HCT116 (cell line): ENCODE data around the gene DCAF8L1. TPM values are rescaled to one million over a fixed set of nuclear protein-coding genes. Genes with fewer than 3 reads are reported as not detected.

ENCODE experiments used
- ATAC-seq: fragments of 200-7000 bp; cut with Tn5 transposase; 2 replicates; pipeline ENCODE4 v1.9.1; 2020; ENCODE audit warnings: mild to moderate bottlenecking, moderate library complexity
- Bru-seq: library from RNA; stranded (reverse); fragments of 400-500 nt; gene quantifications from one replicate; lab custom pipeline; 2021; lab: Mats Ljungman, UMichigan
- BruChase-seq, 2 experiments: library from RNA; stranded (reverse); fragments of 400-500 nt; gene quantifications; one replicate each; lab custom pipeline; 2021; lab: Mats Ljungman, UMichigan
- BruUV-seq: library from RNA; stranded (reverse); fragments of 400-500 nt; replicated peaks from 2 replicates; lab custom pipeline; 2021; lab: Mats Ljungman, UMichigan
- CTCF ChIA-PET: fragments of 300-600 bp; sonication (Branson Sonifier 250); formaldehyde crosslinking; loops from one replicate; lab custom pipeline; 2021; ENCODE audit warnings: antibody characterized with exemption; lab: Charles Lee
- POLR2A ChIA-PET: fragments of 300-600, 350-600 bp; sonication (Branson Sonifier 250); formaldehyde crosslinking; loops from one replicate; lab custom pipeline; 2021; ENCODE audit warnings: antibody characterized with exemption; lab: Charles Lee
- RAD21 ChIA-PET, 2 experiments: fragments of 300-600 bp; sonication (Branson Sonifier 250); formaldehyde crosslinking; loops; one replicate each; lab custom pipeline; 2023; ENCODE audit warnings: low total read pairs in 2 of 2; ENCODE audit not compliant: uncharacterized antibody in 2 of 2, unreplicated experiment in 2 of 2, low non-redundant PET in 1 of 2; lab: Charles Lee
- DNase-seq: peaks from one replicate; pipeline ENCODE4 v3.0.0-alpha.2; 2010; ENCODE audit warnings: low read depth, low spot score
- H2AFZ ChIP-seq: fragments of 200-600 bp; shearing (Covaris generic), sonication (generic); 2 replicates; pipeline ENCODE4 v1.6.1; 2017; ENCODE audit warnings: low read depth, mixed run types, mixed read lengths, antibody characterized with exemption, low read length; ENCODE audit not compliant: poor library complexity, severe bottlenecking
- H3K27ac ChIP-seq: 2 replicates; pipeline ENCODE4 v1.5.1; 2012; ENCODE audit warnings: low read depth, low read length
- H3K27me3 ChIP-seq: fragments of 200-600 bp; sonication (generic); 2 replicates; pipeline ENCODE4 v1.6.1; 2016; ENCODE audit warnings: mixed run types, low read length, mixed read lengths; ENCODE audit not compliant: insufficient read depth
- H3K36me3 ChIP-seq, 2 experiments: fragments of 200-500 bp in 1 of 2; fragments of 200-600 bp in 1 of 2; sonication (Bioruptor generic) in 1 of 2; sonication (generic) in 1 of 2; 2 replicates each; pipeline versions ENCODE4 v1.5.1 to v1.6.1; 2014 to 2016; ENCODE audit warnings: low read length in 2 of 2, inconsistent platforms in 1 of 2, mixed read lengths in 1 of 2, mixed run types in 1 of 2; ENCODE audit not compliant: insufficient read depth in 2 of 2, control insufficient read depth in 1 of 2
- H3K4me1 ChIP-seq, 2 experiments: fragments of 200-600 bp in 1 of 2; sonication (generic) in 1 of 2; 2 replicates each; pipeline versions ENCODE4 v1.5.1 to v1.6.1; 2012 to 2017; ENCODE audit warnings: low read length in 2 of 2, inconsistent platforms in 1 of 2, mild to moderate bottlenecking in 1 of 2, mixed read lengths in 1 of 2, mixed run types in 1 of 2, moderate library complexity in 1 of 2; ENCODE audit not compliant: insufficient read depth in 2 of 2, control insufficient read depth in 1 of 2
- H3K4me2 ChIP-seq: fragments of 200-600 bp; sonication (generic); 2 replicates; pipeline ENCODE4 v1.6.1; 2017; ENCODE audit warnings: mixed run types, low read length, mixed read lengths
- H3K4me3 ChIP-seq, 2 experiments: fragments of 200-600 bp in 1 of 2; sonication (generic) in 1 of 2; replicated peaks in 1 of 2; 2 replicates each; pipeline ENCODE4 v1.5.1; 2011 to 2016; ENCODE audit warnings: low read length in 2 of 2, control low read depth in 1 of 2, low read depth in 1 of 2, mild to moderate bottlenecking in 1 of 2, mixed read lengths in 1 of 2, mixed run types in 1 of 2
- H3K79me2 ChIP-seq: fragments of 200-600 bp; sonication (generic); 2 replicates; pipeline ENCODE4 v1.6.1; 2017; ENCODE audit warnings: mild to moderate bottlenecking, mixed run types, low read length, moderate library complexity, mixed read lengths; ENCODE audit not compliant: insufficient read depth
- H3K9ac ChIP-seq: fragments of 200-600 bp; sonication (generic); 2 replicates; pipeline ENCODE4 v1.6.1; 2016; ENCODE audit warnings: low read length, mixed read lengths
- H3K9me2 ChIP-seq: fragments of 200-600 bp; sonication (generic), shearing (Covaris generic); 2 replicates; pipeline ENCODE4 v1.6.1; 2017; ENCODE audit warnings: mixed run types, mild to moderate bottlenecking, moderate library complexity; ENCODE audit not compliant: insufficient read depth
- H3K9me3 ChIP-seq, 2 experiments: fragments of 200-500 bp in 1 of 2; fragments of 200-600 bp in 1 of 2; sonication (Bioruptor generic) in 1 of 2; sonication (generic) in 1 of 2; 2 replicates each; pipeline ENCODE4 v1.6.1; 2014 to 2017; ENCODE audit warnings: low read length in 2 of 2, mixed read lengths in 2 of 2, inconsistent platforms in 1 of 2, low read depth in 1 of 2, mild to moderate bottlenecking in 1 of 2, mixed run types in 1 of 2, moderate library complexity in 1 of 2; ENCODE audit not compliant: control insufficient read depth in 1 of 2, insufficient read depth in 1 of 2
- H4K20me1 ChIP-seq: fragments of 200-600 bp; sonication (generic), shearing (Covaris generic); 2 replicates; pipeline ENCODE4 v1.6.1; 2017; ENCODE audit warnings: mixed run types, mild to moderate bottlenecking, moderate library complexity; ENCODE audit not compliant: insufficient read depth
- CBX3 ChIP-seq: IDR thresholded peaks from 2 replicates; pipeline ENCODE4 v1.6.1; 2012; ENCODE audit warnings: low read depth
- EZH2 ChIP-seq: fragments of 200-600 bp; sonication (generic); IDR thresholded peaks from 2 replicates; pipeline ENCODE4 v1.6.1; 2017; ENCODE audit warnings: antibody characterized with exemption, mixed run types
- EZH2phosphoT487 ChIP-seq: fragments of 200-600 bp; IDR thresholded peaks from 2 replicates; pipeline ENCODE4 v1.6.1; 2018; ENCODE audit warnings: antibody characterized with exemption, borderline replicate concordance
- FOSL1 ChIP-seq: IDR thresholded peaks from 2 replicates; pipeline ENCODE4 v1.6.1; 2012; ENCODE audit warnings: low read depth
- JUND ChIP-seq: IDR thresholded peaks from 2 replicates; pipeline ENCODE4 v1.6.1; 2012
- POLR2A ChIP-seq: IDR thresholded peaks from 2 replicates; pipeline ENCODE4 v1.7.0; 2011; ENCODE audit warnings: borderline replicate concordance; ENCODE audit not compliant: insufficient read depth, insufficient read length; ENCODE audit errors: extremely low read depth
- POLR2AphosphoS5 ChIP-seq: IDR thresholded peaks from 2 replicates; pipeline ENCODE4 v1.6.1; 2011; ENCODE audit warnings: mild to moderate bottlenecking, low read depth, low read length, moderate library complexity
- RAD21 ChIP-seq: IDR thresholded peaks from 2 replicates; pipeline ENCODE4 v1.6.1; 2012; ENCODE audit warnings: low read depth, mild to moderate bottlenecking
- SIN3A ChIP-seq: IDR thresholded peaks from 2 replicates; pipeline ENCODE4 v1.6.1; 2012; ENCODE audit warnings: low read depth
- SP1 ChIP-seq: IDR thresholded peaks from 2 replicates; pipeline ENCODE4 v1.6.1; 2012; ENCODE audit warnings: low read depth
- SRF ChIP-seq: IDR thresholded peaks from 2 replicates; pipeline ENCODE4 v1.6.1; 2012; ENCODE audit warnings: low read depth
- TCF7L2 ChIP-seq: IDR thresholded peaks from 2 replicates; pipeline ENCODE4 v1.7.0; 2011; ENCODE audit warnings: borderline replicate concordance, inconsistent platforms; ENCODE audit not compliant: insufficient read depth, insufficient read length; ENCODE audit errors: extremely low read depth
- YY1 ChIP-seq: IDR thresholded peaks from 2 replicates; pipeline ENCODE4 v1.6.1; 2011; ENCODE audit warnings: low read length, low read depth, moderate library complexity, mild to moderate bottlenecking; ENCODE audit not compliant: insufficient replicate concordance; ENCODE audit errors: extremely low read depth
- ZFX ChIP-seq: fragments of 450-650 bp; IDR thresholded peaks from 2 replicates; pipeline ENCODE4 v1.6.1; 2017
- intact Hi-C: fragments of 100-400 bp; cut with micrococcal nuclease; formaldehyde crosslinking; loops from 2 replicates; pipeline ENCODE4 v1.10.0; 2022
- long read RNA-seq: library from polyadenylated mRNA; unstranded; transcript quantifications from one replicate; pipeline ENCODE4 v2.0.0, GENCODE V29; 2021; ENCODE audit not compliant: unreplicated experiment
- polyA plus RNA-seq: library from polyadenylated mRNA; unstranded; fragments of >200 nt; gene quantifications from 2 replicates; pipeline ENCODE4 v1.2.1, GENCODE V29; 2012; ENCODE audit warnings: missing spikeins
- total RNA-seq: library from RNA; stranded (reverse); gene quantifications from one replicate; pipeline ENCODE4 v1.2.1, GENCODE V29; 2021; ENCODE audit not compliant: unreplicated experiment
- TF ChIP-seq, protein P1 (sequence below): IDR thresholded peaks from 2 replicates; pipeline ENCODE4 v1.6.1; 2012
- TF ChIP-seq, protein P2 (sequence below): IDR thresholded peaks from 2 replicates; pipeline ENCODE4 v1.6.1; 2012; ENCODE audit warnings: low read depth
- TF ChIP-seq, protein P3 (sequence below), 3 experiments: fragments of 200-600 bp in 1 of 3; sonication (generic) in 1 of 3; IDR thresholded peaks in 2 of 3; conservative IDR thresholded peaks in 1 of 3; 2 replicates each; pipeline ENCODE4 v1.5.1; 2012 to 2017; ENCODE audit warnings: low read depth in 2 of 3, low read length in 2 of 3, antibody characterized with exemption in 1 of 3, borderline replicate concordance in 1 of 3, control low read depth in 1 of 3, mild to moderate bottlenecking in 1 of 3, mixed read lengths in 1 of 3, mixed run types in 1 of 3, moderate library complexity in 1 of 3; ENCODE audit not compliant: insufficient read depth in 1 of 3
- TF ChIP-seq, protein P4 (sequence below): IDR thresholded peaks from 2 replicates; pipeline ENCODE4 v1.6.1; 2011; ENCODE audit warnings: mild to moderate bottlenecking, low read length, moderate library complexity; ENCODE audit not compliant: insufficient replicate concordance; ENCODE audit errors: extremely low read depth

The DCAF8L1 gene
- not detected for total RNA-seq
- polyA plus RNA-seq: not detected in 2 replicates
- not detected for Bru-seq, nascent RNA
- BruChase-seq, experiment 1, labeled RNA remaining after a 6-hour chase: not detected
- BruChase-seq, experiment 2, labeled RNA remaining after a 2-hour chase: not detected
- long read RNA-seq: 0 reads

DNA sequence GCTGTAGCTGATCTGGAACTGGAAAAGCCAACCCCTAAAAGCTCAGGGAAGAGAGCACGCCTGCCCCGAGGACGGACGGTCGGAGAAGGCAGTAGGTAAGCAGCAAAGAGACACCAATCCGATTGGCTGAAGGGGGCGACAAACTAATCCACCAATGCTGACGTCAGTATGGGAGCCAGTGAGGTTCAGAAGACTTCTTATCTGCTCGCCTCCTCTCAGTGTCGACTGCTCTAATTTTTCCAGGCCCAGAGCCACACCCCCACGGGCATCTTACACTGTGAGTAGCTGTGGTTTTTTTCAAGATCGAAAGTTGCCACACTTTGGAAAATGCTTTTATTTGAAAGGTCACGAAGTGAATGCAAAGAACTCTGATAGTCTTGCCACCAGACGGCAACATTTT is at the start of gene DCAF8L1:
TSS of gene DCAF8L1 (minus strand) at position 101 of the 400 bp plus-strand sequence. CDS start 115 bp downstream, outside the sequence.
- H3K9me2 ChIP-seq: no peaks in the 10 kb centered on the region
- RAD21 ChIA-PET: no interaction called here
- intact Hi-C loops: no loop called here
- H3K79me2 ChIP-seq: no peaks in the 10 kb centered on the region
- H3K27me3 ChIP-seq: no peaks in the 10 kb centered on the region
- H3K4me1 ChIP-seq: no peaks in the 10 kb centered on the region
- H4K20me1 ChIP-seq: no peaks in the 10 kb centered on the region
- H3K36me3 ChIP-seq: no peaks in the 10 kb centered on the region
- POLR2A ChIA-PET: no interaction called here
- H3K9ac ChIP-seq: no peak within 1 kb of the TSS
- no peak for DNase-seq
- no peak for ATAC-seq
- no peak within 1 kb of the TSS for H3K27ac ChIP-seq
- CTCF ChIA-PET: no interaction called here
- no peak within 1 kb of the TSS for H3K4me3 ChIP-seq
- no peak within 1 kb of the TSS for H3K4me2 ChIP-seq
- H2AFZ ChIP-seq: no peak within 1 kb of the TSS
- no peaks in the 10 kb centered on the region for H3K9me3 ChIP-seq
- BruUV-seq: no TSS peak
- TF ChIP-seq JUND (no peak), ZFX (no peak), SRF (no peak), SP1 (no peak), EZH2phosphoT487 (no peak), TCF7L2 (no peak), EZH2 (no peak), POLR2A (no peak), POLR2AphosphoS5 (no peak), SIN3A (no peak), YY1 (no peak), FOSL1 (no peak), CBX3 (no peak), RAD21 (no peak)
- TF ChIP-seq, protein P1, sequence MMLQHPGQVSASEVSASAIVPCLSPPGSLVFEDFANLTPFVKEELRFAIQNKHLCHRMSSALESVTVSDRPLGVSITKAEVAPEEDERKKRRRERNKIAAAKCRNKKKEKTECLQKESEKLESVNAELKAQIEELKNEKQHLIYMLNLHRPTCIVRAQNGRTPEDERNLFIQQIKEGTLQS: no peak
- TF ChIP-seq, protein P2, sequence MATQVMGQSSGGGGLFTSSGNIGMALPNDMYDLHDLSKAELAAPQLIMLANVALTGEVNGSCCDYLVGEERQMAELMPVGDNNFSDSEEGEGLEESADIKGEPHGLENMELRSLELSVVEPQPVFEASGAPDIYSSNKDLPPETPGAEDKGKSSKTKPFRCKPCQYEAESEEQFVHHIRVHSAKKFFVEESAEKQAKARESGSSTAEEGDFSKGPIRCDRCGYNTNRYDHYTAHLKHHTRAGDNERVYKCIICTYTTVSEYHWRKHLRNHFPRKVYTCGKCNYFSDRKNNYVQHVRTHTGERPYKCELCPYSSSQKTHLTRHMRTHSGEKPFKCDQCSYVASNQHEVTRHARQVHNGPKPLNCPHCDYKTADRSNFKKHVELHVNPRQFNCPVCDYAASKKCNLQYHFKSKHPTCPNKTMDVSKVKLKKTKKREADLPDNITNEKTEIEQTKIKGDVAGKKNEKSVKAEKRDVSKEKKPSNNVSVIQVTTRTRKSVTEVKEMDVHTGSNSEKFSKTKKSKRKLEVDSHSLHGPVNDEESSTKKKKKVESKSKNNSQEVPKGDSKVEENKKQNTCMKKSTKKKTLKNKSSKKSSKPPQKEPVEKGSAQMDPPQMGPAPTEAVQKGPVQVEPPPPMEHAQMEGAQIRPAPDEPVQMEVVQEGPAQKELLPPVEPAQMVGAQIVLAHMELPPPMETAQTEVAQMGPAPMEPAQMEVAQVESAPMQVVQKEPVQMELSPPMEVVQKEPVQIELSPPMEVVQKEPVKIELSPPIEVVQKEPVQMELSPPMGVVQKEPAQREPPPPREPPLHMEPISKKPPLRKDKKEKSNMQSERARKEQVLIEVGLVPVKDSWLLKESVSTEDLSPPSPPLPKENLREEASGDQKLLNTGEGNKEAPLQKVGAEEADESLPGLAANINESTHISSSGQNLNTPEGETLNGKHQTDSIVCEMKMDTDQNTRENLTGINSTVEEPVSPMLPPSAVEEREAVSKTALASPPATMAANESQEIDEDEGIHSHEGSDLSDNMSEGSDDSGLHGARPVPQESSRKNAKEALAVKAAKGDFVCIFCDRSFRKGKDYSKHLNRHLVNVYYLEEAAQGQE: no peak
- TF ChIP-seq, protein P3, sequence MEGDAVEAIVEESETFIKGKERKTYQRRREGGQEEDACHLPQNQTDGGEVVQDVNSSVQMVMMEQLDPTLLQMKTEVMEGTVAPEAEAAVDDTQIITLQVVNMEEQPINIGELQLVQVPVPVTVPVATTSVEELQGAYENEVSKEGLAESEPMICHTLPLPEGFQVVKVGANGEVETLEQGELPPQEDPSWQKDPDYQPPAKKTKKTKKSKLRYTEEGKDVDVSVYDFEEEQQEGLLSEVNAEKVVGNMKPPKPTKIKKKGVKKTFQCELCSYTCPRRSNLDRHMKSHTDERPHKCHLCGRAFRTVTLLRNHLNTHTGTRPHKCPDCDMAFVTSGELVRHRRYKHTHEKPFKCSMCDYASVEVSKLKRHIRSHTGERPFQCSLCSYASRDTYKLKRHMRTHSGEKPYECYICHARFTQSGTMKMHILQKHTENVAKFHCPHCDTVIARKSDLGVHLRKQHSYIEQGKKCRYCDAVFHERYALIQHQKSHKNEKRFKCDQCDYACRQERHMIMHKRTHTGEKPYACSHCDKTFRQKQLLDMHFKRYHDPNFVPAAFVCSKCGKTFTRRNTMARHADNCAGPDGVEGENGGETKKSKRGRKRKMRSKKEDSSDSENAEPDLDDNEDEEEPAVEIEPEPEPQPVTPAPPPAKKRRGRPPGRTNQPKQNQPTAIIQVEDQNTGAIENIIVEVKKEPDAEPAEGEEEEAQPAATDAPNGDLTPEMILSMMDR (IDR thresholded peaks at IDR 0.05 in 2 of 3, conservative IDR thresholded peaks at IDR 0.05 in 1 of 3; ENCODE audit: borderline replicate concordance in 1 of 3, insufficient read depth in 1 of 3, low read depth in 2 of 3, low read length in 2 of 3): no peak
- TF ChIP-seq, protein P4, sequence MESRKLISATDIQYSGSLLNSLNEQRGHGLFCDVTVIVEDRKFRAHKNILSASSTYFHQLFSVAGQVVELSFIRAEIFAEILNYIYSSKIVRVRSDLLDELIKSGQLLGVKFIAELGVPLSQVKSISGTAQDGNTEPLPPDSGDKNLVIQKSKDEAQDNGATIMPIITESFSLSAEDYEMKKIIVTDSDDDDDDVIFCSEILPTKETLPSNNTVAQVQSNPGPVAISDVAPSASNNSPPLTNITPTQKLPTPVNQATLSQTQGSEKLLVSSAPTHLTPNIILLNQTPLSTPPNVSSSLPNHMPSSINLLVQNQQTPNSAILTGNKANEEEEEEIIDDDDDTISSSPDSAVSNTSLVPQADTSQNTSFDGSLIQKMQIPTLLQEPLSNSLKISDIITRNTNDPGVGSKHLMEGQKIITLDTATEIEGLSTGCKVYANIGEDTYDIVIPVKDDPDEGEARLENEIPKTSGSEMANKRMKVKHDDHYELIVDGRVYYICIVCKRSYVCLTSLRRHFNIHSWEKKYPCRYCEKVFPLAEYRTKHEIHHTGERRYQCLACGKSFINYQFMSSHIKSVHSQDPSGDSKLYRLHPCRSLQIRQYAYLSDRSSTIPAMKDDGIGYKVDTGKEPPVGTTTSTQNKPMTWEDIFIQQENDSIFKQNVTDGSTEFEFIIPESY: no peak
